Glomerular endothelial cell (primary cell): Measurements from ENCODE around the gene WASF1. TPM values are rescaled to one million over a fixed set of nuclear protein-coding genes. Genes with fewer than 3 reads are reported as not detected.
A peak's percentile ranks its signal among the peaks of the same experiment; 100 is the strongest.

ENCODE experiments used
- DNase-seq: peaks from one replicate; pipeline ENCODE4 v3.0.0-alpha.2; 2011; ENCODE audit warnings: low read depth, low spot score; ENCODE audit errors: extremely low read depth
- total RNA-seq: library from RNA; depleted of rRNA; stranded (reverse); fragments of >200 nt; gene quantifications from 2 replicates; pipeline ENCODE4 v1.2.3, GENCODE V29; 2015

Gene WASF1
- 25.6 and 30.4 TPM in 2 replicates for total RNA-seq

- peak; percentile 85 for DNase-seq
Measured at GRCh38 chr6:110179406-110180227, at the start of gene WASF1. TSS of gene WASF1 (minus strand) at chr6:110179670. CDS start at chr6:110127601, 52,069 bp downstream.

- no peak for DNase-seq
Measured at GRCh38 chr6:110226261-110226660, 46.8 kb upstream of the WASF1 start.

GRCh38 chr6:110221738-110222137, 42.3 kb upstream of the WASF1 start:
- DNase-seq, result no peak

GRCh38 chr6:110217266-110217665, 37.8 kb upstream of the WASF1 start:
- no peak for DNase-seq

- no peak for DNase-seq
Measured at GRCh38 chr6:110216140-110216539, 36.7 kb upstream of the WASF1 start.

- no peak for DNase-seq
Measured at GRCh38 chr6:110214338-110214737, 34.9 kb upstream of the WASF1 start.

GRCh38 chr6:110211753-110212152, 32.3 kb upstream of the WASF1 start:
- no peak for DNase-seq

- no peak for DNase-seq
Measured at GRCh38 chr6:110207652-110208051, 28.2 kb upstream of the WASF1 start.

GRCh38 chr6:110201151-110201884, 21.8 kb upstream of the WASF1 start:
- DNase-seq, result no peak

GRCh38 chr6:110198561-110198960, 19.1 kb upstream of the WASF1 start:
- no peak for DNase-seq

GRCh38 chr6:110196874-110197273, 17.4 kb upstream of the WASF1 start:
- no peak for DNase-seq

GRCh38 chr6:110195639-110196038, 16.2 kb upstream of the WASF1 start:
- DNase-seq, result no peak

GRCh38 chr6:110191477-110191876, 12.0 kb upstream of the WASF1 start:
- DNase-seq, result no peak

- no peak for DNase-seq
Measured at GRCh38 chr6:110190726-110191125, 11.3 kb upstream of the WASF1 start.

- no peak for DNase-seq
Measured at GRCh38 chr6:110188791-110189190, 9.3 kb upstream of the WASF1 start.

GRCh38 chr6:110185879-110186278, 6.4 kb upstream of the WASF1 start:
- DNase-seq, result no peak

- no peak for DNase-seq
Measured at GRCh38 chr6:110183292-110183885, 3.9 kb upstream of the WASF1 start.

GRCh38 chr6:110181131-110182030, 1.9 kb upstream of the WASF1 start:
- no peak for DNase-seq

- peak; percentile 56 for DNase-seq
Measured at GRCh38 chr6:110180228-110181008, 948 bp upstream of the WASF1 start, which contains the start of gene CDC40. TSS of gene CDC40 (plus strand) at chr6:110180427. CDS start at chr6:110180445, 18 bp downstream.
